SK-N-SH (cell line): Measurements from ENCODE around the gene MPZL1. TPM values are rescaled to one million over a fixed set of nuclear protein-coding genes. Genes with fewer than 3 reads are reported as not detected.
"Not testable (repeated sequence)": the region's sequence is repeated elsewhere in the genome, so short reads cannot be mapped to it uniquely, and the experiment has no call there.

Experiments
- CTCF ChIA-PET: fragments of 300-600, 350-600 bp; formaldehyde crosslinking; extraction: SDS; loops from one replicate; lab custom pipeline; 2021; lab: Yijun Ruan, JAX
- POLR2A ChIA-PET: fragments of 350-600 bp; sonication (Branson Sonifier 250); formaldehyde crosslinking; extraction: SDS; loops from one replicate; lab custom pipeline; 2020; ENCODE audit warnings: antibody characterized with exemption, inconsistent platforms; lab: Yijun Ruan, JAX
- DNase-seq: peaks from one replicate; pipeline ENCODE4 v3.0.0; 2012
- H2AFZ ChIP-seq: fragments of 200-600 bp; sonication (generic); 2 replicates; pipeline ENCODE4 v1.8.1; 2016; ENCODE audit warnings: antibody characterized with exemption, mild to moderate bottlenecking, low read depth
- H3F3A ChIP-seq: fragments of 200-600 bp; sonication (generic); replicated peaks from 2 replicates; pipeline ENCODE3; 2016; ENCODE audit warnings: antibody characterized with exemption, mild to moderate bottlenecking; ENCODE audit not compliant: insufficient read depth
- H3K27ac ChIP-seq, 2 experiments: fragments of 200-500 bp in 1 of 2; fragments of 200-600 bp in 1 of 2; sonication (Bioruptor generic) in 1 of 2; sonication (generic), shearing (Covaris generic) in 1 of 2; 2 replicates each; pipeline versions ENCODE4 v1.5.1 to v1.6.1; 2014 to 2016; ENCODE audit warnings: low read depth in 2 of 2, inconsistent platforms in 1 of 2, low read length in 1 of 2, mild to moderate bottlenecking in 1 of 2, mixed read lengths in 1 of 2
- H3K27me3 ChIP-seq: fragments of 200-600 bp; sonication (generic), shearing (Covaris generic); 2 replicates; pipeline ENCODE4 v1.6.1; 2016; ENCODE audit warnings: mixed run types; ENCODE audit not compliant: insufficient read depth
- H3K36me3 ChIP-seq, 2 experiments: fragments of 200-500 bp in 1 of 2; fragments of 200-600 bp in 1 of 2; sonication (Bioruptor generic) in 1 of 2; sonication (generic) in 1 of 2; replicated peaks in 1 of 2; 2 replicates each; pipeline versions ENCODE3 to v1.5.1; 2014 to 2016; ENCODE audit warnings: low read length in 1 of 2, mild to moderate bottlenecking in 1 of 2; ENCODE audit not compliant: insufficient read depth in 2 of 2, control insufficient read depth in 1 of 2
- H3K4me1 ChIP-seq, 2 experiments: fragments of 200-500 bp in 1 of 2; fragments of 200-600 bp in 1 of 2; sonication (Bioruptor generic) in 1 of 2; sonication (generic), shearing (Covaris generic) in 1 of 2; 2 replicates each; pipeline versions ENCODE4 v1.5.1 to v1.6.1; 2014 to 2016; ENCODE audit warnings: low read depth in 1 of 2, low read length in 1 of 2, mixed run types in 1 of 2; ENCODE audit not compliant: insufficient read depth in 2 of 2, control insufficient read depth in 1 of 2
- H3K4me2 ChIP-seq: fragments of 200-600 bp; sonication (generic), shearing (Covaris generic); 2 replicates; pipeline ENCODE4 v1.6.1; 2017; ENCODE audit warnings: mixed run types
- H3K4me3 ChIP-seq, 2 experiments: fragments of 200-500 bp in 1 of 2; fragments of 200-600 bp in 1 of 2; sonication (Bioruptor generic) in 1 of 2; sonication (generic), shearing (Covaris generic) in 1 of 2; 2 replicates each; pipeline versions ENCODE4 v1.5.1 to v1.8.1; 2014 to 2016; ENCODE audit warnings: low read depth in 2 of 2, inconsistent platforms in 1 of 2, low read length in 1 of 2, mild to moderate bottlenecking in 1 of 2, mixed read lengths in 1 of 2, moderate library complexity in 1 of 2
- H3K79me2 ChIP-seq: fragments of 200-600 bp; sonication (generic); 2 replicates; pipeline ENCODE4 v1.8.1; 2017; ENCODE audit warnings: mild to moderate bottlenecking; ENCODE audit not compliant: insufficient read depth
- H3K9ac ChIP-seq: fragments of 200-600 bp; sonication (generic); 2 replicates; pipeline ENCODE4 v1.6.1; 2017; ENCODE audit warnings: mixed run types
- H3K9me2 ChIP-seq: fragments of 200-600 bp; sonication (generic); 2 replicates; pipeline ENCODE4 v1.6.1; 2017; ENCODE audit warnings: mixed run types
- H3K9me3 ChIP-seq: fragments of 200-600 bp; sonication (generic); 2 replicates; pipeline ENCODE4 v1.6.1; 2017; ENCODE audit warnings: mixed run types, mild to moderate bottlenecking, moderate library complexity
- H4K20me1 ChIP-seq: fragments of 200-600 bp; sonication (generic); 2 replicates; pipeline ENCODE4 v1.6.1; 2017; ENCODE audit warnings: mild to moderate bottlenecking, mixed run types; ENCODE audit not compliant: insufficient read depth
- MEF2A ChIP-seq: IDR thresholded peaks from 2 replicates; pipeline ENCODE4 v1.4.0; 2012; ENCODE audit warnings: low read depth, borderline replicate concordance
- NRF1 ChIP-seq: IDR thresholded peaks from 2 replicates; pipeline ENCODE4 v1.6.1; 2012; ENCODE audit warnings: low read depth, mild to moderate bottlenecking, low read length
- REST ChIP-seq: IDR thresholded peaks from 2 replicates; pipeline ENCODE4 v1.6.1; 2012; ENCODE audit warnings: mild to moderate bottlenecking, low read depth, low read length, moderate library complexity
- USF1 ChIP-seq: IDR thresholded peaks from 2 replicates; pipeline ENCODE4 v1.4.0; 2012; ENCODE audit warnings: low read depth, borderline replicate concordance
- ZBTB33 ChIP-seq: IDR thresholded peaks from 2 replicates; pipeline ENCODE4 v1.4.0; 2012; ENCODE audit warnings: low read depth, borderline replicate concordance
- WGBS: methylation state at CpG from one replicate; pipeline ENCODE4 v1.1.6; 2017; ENCODE audit warnings: low lambda C conversion rate; 5-methylcytosine and 5-hydroxymethylcytosine counted together
- polyA plus RNA-seq, 3 experiments: library from polyadenylated mRNA; depleted of rRNA; stranded (reverse); fragments of >200 nt; gene quantifications; 2 replicates each; pipeline ENCODE4 v1.2.3, GENCODE V29; 2012

Gene MPZL1
- polyA plus RNA-seq, 1 of the 3 experiments (the other 2 are of a cell fraction): 27.3 TPM

- no peaks in the 10 kb centered on the region for H3K9me3 ChIP-seq
- H3K4me1 ChIP-seq: no peaks in the 10 kb centered on the region
- no peaks in the 10 kb centered on the region for H3K27me3 ChIP-seq
- TF ChIP-seq REST (no peak), NRF1 (no peak), ZBTB33 (no peak), USF1 (no peak), MEF2A (no peak)
- H3K9ac ChIP-seq: no peak overlapping the region
- no peaks in the 10 kb centered on the region for H3K36me3 ChIP-seq
- H3F3A ChIP-seq: no peaks in the 10 kb centered on the region
- H4K20me1 ChIP-seq: no peaks in the 10 kb centered on the region
- no peaks in the 10 kb centered on the region for H3K9me2 ChIP-seq
- POLR2A ChIA-PET: no interaction called here
- H3K27ac ChIP-seq: no peak overlapping the region
- H3K79me2 ChIP-seq: no peaks in the 10 kb centered on the region
- H3K4me2 ChIP-seq: no peak overlapping the region
- 63% methylated on average over 2 of the region's 2 CpGs for WGBS
- CTCF ChIA-PET: interaction anchor here (1.2 kb wide), 1 partner anchor 252 kb away, joined by 4 read pairs; no protein-coding TSS in a partner anchor
- no peak for DNase-seq
- H3K4me3 ChIP-seq: no peak overlapping the region
- H2AFZ ChIP-seq: peak overlapping the region; percentile 17; the same call in 1 of the 2 replicates
Observed at GRCh38 chr1:167829868-167830267, 108.1 kb downstream of the MPZL1 start.

GRCh38 chr1:167830668-167831067 is 108.9 kb downstream of the MPZL1 start:
- H3K27me3 ChIP-seq, H2AFZ ChIP-seq, H3K9me3 ChIP-seq, POLR2A ChIA-PET, H3F3A ChIP-seq, H3K27ac ChIP-seq, H3K4me2 ChIP-seq, DNase-seq, H3K79me2 ChIP-seq, H3K9ac ChIP-seq, H4K20me1 ChIP-seq, H3K9me2 ChIP-seq, H3K4me1 ChIP-seq, H3K4me3 ChIP-seq, H3K36me3 ChIP-seq: not testable (repeated sequence)
- 82% methylated on average over 5 of the region's 5 CpGs for WGBS
- CTCF ChIA-PET: interaction anchor here (1.2 kb wide), 1 partner anchor 251 kb away, joined by 4 read pairs; no protein-coding TSS in a partner anchor
